Tibial artery (tissue), 4 donors: ENCODE results near the gene KRT78.

Experiments used
- DNase-seq, 2 donors: peaks; one replicate each; pipeline ENCODE4 v3.0.0-alpha.2; 2019
- H3K27ac ChIP-seq, 2 donors: fragments of 200-600 bp; sonication (generic) in 1 of 2; 1 replicate in 1 of 2; 2 replicates in 1 of 2; pipeline ENCODE4 v1.5.1; 2018 to 2019; ENCODE audit warnings: mild to moderate bottlenecking in 1 of 2
- H3K27me3 ChIP-seq, 2 donors: fragments of 200-600 bp; sonication (generic) in 1 of 2; one replicate each; pipeline versions ENCODE4 v1.5.1 to v1.6.0; 2016 to 2019
- H3K36me3 ChIP-seq, 3 donors: fragments of 200-600 bp; sonication (generic) in 2 of 3; one replicate each; pipeline ENCODE4 v1.5.1; 2016 to 2019; ENCODE audit warnings: mild to moderate bottlenecking in 2 of 3
- H3K4me1 ChIP-seq, 4 donors: fragments of 200-600 bp; sonication (generic) in 2 of 4; 1 replicate in 3 of 4; 2 replicates in 1 of 4; pipeline ENCODE4 v1.5.1; 2016 to 2019
- H3K4me3 ChIP-seq, 2 donors: fragments of 200-600 bp; sonication (generic) in 1 of 2; 1 replicate in 1 of 2; 2 replicates in 1 of 2; pipeline ENCODE4 v1.5.1; 2018 to 2019; ENCODE audit warnings: mild to moderate bottlenecking in 2 of 2
- H3K9me3 ChIP-seq, 3 donors: fragments of 200-600 bp; sonication (generic) in 1 of 3; one replicate each; pipeline ENCODE4 v1.5.1; 2016 to 2019
- CTCF ChIP-seq, 2 experiments: fragments of 200-600 bp in 1 of 2; fragments of 450-650 bp in 1 of 2; IDR thresholded peaks; one replicate each; pipeline ENCODE4 v1.5.1; 2017 to 2019; ENCODE audit warnings: antibody characterized with exemption in 2 of 2, mild to moderate bottlenecking in 1 of 2, moderate library complexity in 1 of 2
- intact Hi-C: fragments of 100-400 bp; cut with DNase I; formaldehyde crosslinking; loops from one replicate; pipeline ENCODE4 v1.15.0; 2023; ENCODE audit warnings: low total_unique reads

KRT78 gene

GRCh38 chr12:52820521-52820920 is 28.3 kb downstream of the KRT78 start:
- Histone ChIP-seq H3K9me3 (no peaks in the 10 kb centered on the region), H3K27ac (no peak overlapping the region), H3K36me3 (no peaks in the 10 kb centered on the region), H3K4me1 (peaks cover 0 to 10% (median 4%) of the 10 kb centered on the region in 4 donors), H3K27me3 (peaks cover 0 to 13% of the 10 kb centered on the region in 2 donors), H3K4me3 (no peak overlapping the region)
- TF ChIP-seq CTCF (IDR thresholded peaks at IDR 0.05) = no peak
- no peak for DNase-seq
- intact Hi-C loops = no loop called here

- H3K4me3 ChIP-seq = no peak overlapping the region
- DNase-seq = no peak
- H3K27ac ChIP-seq = no peak overlapping the region
- no peaks in the 10 kb centered on the region for H3K36me3 ChIP-seq
- TF ChIP-seq CTCF (IDR thresholded peaks at IDR 0.05) = no peak
- peaks cover 0 to 13% of the 10 kb centered on the region in 2 donors for H3K27me3 ChIP-seq
- intact Hi-C loops = no loop called here
- H3K4me1 ChIP-seq = peaks cover 0 to 10% (median 4%) of the 10 kb centered on the region in 4 donors
- H3K9me3 ChIP-seq = no peaks in the 10 kb centered on the region
These were observed 28.9 kb downstream of the KRT78 start for GRCh38 chr12:52819731-52820510.

- peaks cover 0 to 10% (median 4%) of the 10 kb centered on the region in 4 donors for H3K4me1 ChIP-seq
- no peak for TF ChIP-seq CTCF (IDR thresholded peaks at IDR 0.05)
- intact Hi-C loops = no loop called here
These were observed 29.8 kb downstream of the KRT78 start for GRCh38 chr12:52818887-52819420.

GRCh38 chr12:52818388-52818787 is 30.4 kb downstream of the KRT78 start:
- H3K9me3 ChIP-seq = no peaks in the 10 kb centered on the region
- intact Hi-C loops = no loop called here
- no peak overlapping the region for H3K27ac ChIP-seq
- TF ChIP-seq CTCF (IDR thresholded peaks at IDR 0.05) = no peak
- no peaks in the 10 kb centered on the region for H3K36me3 ChIP-seq
- peaks cover 0 to 10% (median 4%) of the 10 kb centered on the region in 4 donors for H3K4me1 ChIP-seq
- no peak for DNase-seq
- no peak overlapping the region for H3K4me3 ChIP-seq
- peaks cover 0 to 13% of the 10 kb centered on the region in 2 donors for H3K27me3 ChIP-seq

More at GRCh38 chr12:52818887-52819420, 29.8 kb downstream of the KRT78 start:
- no peaks in the 10 kb centered on the region for H3K9me3 ChIP-seq
- no peak overlapping the region for H3K4me3 ChIP-seq
- H3K36me3 ChIP-seq = no peaks in the 10 kb centered on the region
- no peak for DNase-seq
- peaks cover 0 to 13% of the 10 kb centered on the region in 2 donors for H3K27me3 ChIP-seq
- H3K27ac ChIP-seq = no peak overlapping the region

GRCh38 chr12:52817699-52818238 is 31.0 kb downstream of the KRT78 start:
- Histone ChIP-seq H3K27me3 (peaks cover 0 to 13% of the 10 kb centered on the region in 2 donors), H3K4me3 (no peak overlapping the region), H3K4me1 (peaks cover 0 to 10% (median 4%) of the 10 kb centered on the region in 4 donors), H3K9me3 (no peaks in the 10 kb centered on the region), H3K36me3 (no peaks in the 10 kb centered on the region), H3K27ac (no peak overlapping the region)
- TF ChIP-seq CTCF (IDR thresholded peaks at IDR 0.05) = no peak
- DNase-seq = no peak
- intact Hi-C loops = no loop called here
